Measurements from ENCODE around the gene CASP12. TPM values are rescaled to one million over a fixed set of nuclear protein-coding genes. Genes with fewer than 3 reads are reported as not detected.
A peak's percentile ranks its signal among the peaks of the same experiment; 100 is the strongest.

CASP12 gene
- total RNA-seq, 2 experiments from 2014 or later, result not detected

DNA sequence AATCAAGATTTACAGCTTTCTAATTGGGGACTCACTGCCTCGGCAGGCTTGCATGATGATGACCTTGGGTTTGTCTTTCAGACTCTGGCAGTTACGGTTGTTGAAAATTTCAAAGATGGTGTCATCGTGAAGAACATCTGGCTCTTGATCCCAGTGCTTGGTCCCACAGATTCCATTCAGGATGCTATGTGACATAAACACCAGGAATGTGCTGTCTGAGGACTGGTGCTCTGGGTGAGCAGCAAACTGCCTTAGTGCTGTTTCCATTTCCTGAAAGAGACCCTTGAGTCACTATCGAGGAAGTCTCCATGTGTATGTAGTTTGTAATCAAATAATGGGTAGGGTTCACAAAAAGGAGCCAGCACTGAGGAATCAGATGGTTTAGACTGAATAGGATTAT lies 7.1 kb downstream of the CASP12 start:
- Mint-ChIP-seq H3K4me3 (no peak overlapping the region), H3K36me3 (ENCODE audit: low read depth) (no peaks in the 10 kb centered on the region), H3K27me3 (ENCODE audit: low read depth) (no peaks in the 10 kb centered on the region), H3K4me1 (ENCODE audit: low read depth) (no peaks in the 10 kb centered on the region), H3K27ac (no peak overlapping the region), H3K9me3 (ENCODE audit: insufficient read depth) (no peaks in the 10 kb centered on the region)
- CTCF ChIA-PET, result no interaction called here
- POLR2A ChIA-PET, result no interaction called here
- DNase-seq (no peak), ATAC-seq (no peak)

DNA sequence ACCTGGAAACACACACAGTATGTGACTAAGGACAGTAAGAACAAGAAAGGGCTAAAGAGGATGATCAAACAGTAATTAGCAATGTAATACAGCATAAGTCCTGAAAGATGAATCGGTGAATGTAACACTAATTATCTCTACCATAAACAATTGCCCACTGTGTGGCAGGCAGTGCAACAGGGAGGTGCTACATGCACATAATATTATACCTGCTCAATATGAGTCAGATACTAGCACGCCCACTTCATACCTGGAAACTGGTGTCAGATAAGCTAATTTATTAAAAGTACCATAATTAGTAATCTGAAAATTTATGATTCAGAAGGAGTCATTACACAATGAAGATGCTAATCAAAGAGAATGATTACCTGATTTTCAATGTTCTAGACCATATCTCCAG lies 14.9 kb downstream of the CASP12 start:
- H3K9me3 Mint-ChIP-seq (ENCODE audit: insufficient read depth), result peaks cover 5% of the 10 kb centered on the region
- no peak for DNase-seq
- H3K36me3 Mint-ChIP-seq (ENCODE audit: low read depth), result peaks cover 21% of the 10 kb centered on the region
- H3K27ac Mint-ChIP-seq, result no peak overlapping the region
- no peak for ATAC-seq
- no peaks in the 10 kb centered on the region for H3K27me3 Mint-ChIP-seq (ENCODE audit: low read depth)
- POLR2A ChIA-PET, result no interaction called here
- H3K4me3 Mint-ChIP-seq, result no peak overlapping the region
- CTCF ChIA-PET, result no interaction called here
- H3K4me1 Mint-ChIP-seq (ENCODE audit: low read depth), result peaks cover 16% of the 10 kb centered on the region

DNA sequence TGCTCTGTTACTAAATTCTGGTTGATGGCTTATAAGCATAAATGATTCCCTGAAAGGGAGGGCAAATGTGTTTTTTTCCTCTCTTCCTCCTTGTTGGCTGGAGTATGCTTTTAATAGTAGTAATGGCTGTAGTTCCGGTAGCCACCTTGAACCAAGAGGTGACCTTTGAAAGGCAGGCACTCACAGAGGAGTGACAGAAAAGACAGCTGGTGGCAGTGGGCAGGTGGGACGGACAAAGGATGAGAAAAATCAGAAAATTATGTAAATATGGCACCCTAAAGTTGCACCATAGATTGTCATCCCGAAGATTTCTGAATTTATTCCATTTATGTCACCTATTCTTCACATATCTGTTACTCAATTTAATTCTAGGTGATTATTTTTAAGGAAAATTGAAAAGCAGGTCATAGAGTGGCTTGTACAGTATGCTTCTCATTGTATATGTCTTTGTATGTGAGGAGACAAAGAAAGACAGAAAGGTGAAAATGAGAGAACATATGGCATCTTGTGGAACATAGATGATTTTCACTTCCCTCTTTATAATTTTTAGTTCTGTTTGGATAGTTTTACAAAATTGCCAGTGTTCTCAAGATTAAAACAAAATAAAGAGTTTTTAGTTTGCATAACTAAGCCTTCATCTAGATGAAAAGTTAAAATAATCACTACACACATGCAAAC lies 17.0 kb downstream of the CASP12 start:
- CTCF ChIA-PET, result no interaction called here
- H3K9me3 Mint-ChIP-seq (ENCODE audit: insufficient read depth), result peaks cover 10% of the 10 kb centered on the region
- no peaks in the 10 kb centered on the region for H3K27me3 Mint-ChIP-seq (ENCODE audit: low read depth)
- DNase-seq (no peak), ATAC-seq (no peak)
- H3K36me3 Mint-ChIP-seq (ENCODE audit: low read depth), result peaks cover 37% of the 10 kb centered on the region
- H3K4me1 Mint-ChIP-seq (ENCODE audit: low read depth), result peaks cover 37% of the 10 kb centered on the region
- H3K4me3 Mint-ChIP-seq, result no peak overlapping the region
- H3K27ac Mint-ChIP-seq, result no peak overlapping the region
- POLR2A ChIA-PET, result no interaction called here

- DNase-seq (no peak), ATAC-seq (no peak)
- Mint-ChIP-seq H3K4me1 (ENCODE audit: low read depth) (peaks cover 48% of the 10 kb centered on the region), H3K4me3 (no peak overlapping the region), H3K36me3 (ENCODE audit: low read depth) (peaks cover 49% of the 10 kb centered on the region), H3K27ac (no peak overlapping the region), H3K27me3 (ENCODE audit: low read depth) (no peaks in the 10 kb centered on the region), H3K9me3 (ENCODE audit: insufficient read depth) (peaks cover 10% of the 10 kb centered on the region)
- CTCF ChIA-PET, result interaction anchor here (1.4 kb wide), 1 partner anchor 12 kb away, joined by 3 read pairs; no protein-coding TSS in a partner anchor
- POLR2A ChIA-PET, result interaction anchor here (0.6 kb wide), 1 partner anchor 268 kb away, joined by 3 read pairs; no protein-coding TSS in a partner anchor
Measured at GRCh38 chr11:104879514-104880190, 18.6 kb downstream of the CASP12 start.

DNA sequence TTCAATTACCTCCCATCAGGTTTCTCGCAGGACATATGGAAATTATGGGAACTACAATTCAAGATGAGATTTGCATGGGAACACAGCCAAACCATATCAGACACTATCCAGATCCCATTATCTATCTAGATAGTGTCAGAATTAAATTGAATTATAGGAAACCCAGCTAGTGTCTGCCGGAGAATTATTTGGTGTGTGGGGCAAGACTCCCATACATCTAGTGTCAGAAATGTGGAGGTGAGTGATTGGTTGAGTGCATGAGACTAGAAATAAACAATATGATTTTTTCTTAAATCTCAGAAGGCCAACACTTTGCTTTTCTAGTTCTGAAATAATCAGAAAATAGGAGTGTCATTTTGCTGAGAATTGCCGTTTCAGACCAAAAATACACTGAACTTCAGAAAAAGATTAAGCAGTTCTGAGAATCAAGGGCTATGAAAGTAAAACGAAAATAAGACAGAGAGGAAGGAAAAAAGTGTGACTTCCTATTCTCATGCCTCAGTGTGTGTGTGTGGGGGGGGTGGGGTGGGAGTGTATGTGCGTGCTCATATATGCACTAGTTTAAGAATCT lies 21.3 kb downstream of the CASP12 start:
- DNase-seq (no peak), ATAC-seq (peak; percentile 84)
- POLR2A ChIA-PET, result interaction anchor here (0.6 kb wide), 1 partner anchor 285 kb away, joined by 3 read pairs; no protein-coding TSS in a partner anchor

DNA sequence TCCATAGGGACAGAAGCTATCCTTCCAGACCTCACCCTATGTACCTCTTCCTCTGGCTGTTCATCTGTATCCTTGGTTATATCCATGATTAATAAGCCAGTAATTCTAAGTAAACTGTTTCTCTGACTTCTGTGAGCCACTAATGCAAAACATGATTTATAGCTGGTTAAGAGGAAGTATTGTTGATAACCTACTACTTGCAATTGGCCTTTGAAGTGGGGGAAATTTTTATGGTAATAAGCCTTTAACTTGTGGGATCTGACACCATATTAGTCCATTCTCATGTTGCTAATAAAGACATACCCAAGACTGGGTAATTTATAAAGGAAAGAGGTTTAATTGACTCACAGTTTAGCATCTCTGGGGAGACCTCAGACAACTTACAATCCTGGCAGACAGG lies 21.9 kb downstream of the CASP12 start:
- Mint-ChIP-seq H3K9me3 (ENCODE audit: insufficient read depth) (peaks cover 5% of the 10 kb centered on the region), H3K4me3 (peak overlapping the region; percentile 35), H3K4me1 (ENCODE audit: low read depth) (peaks cover 43% of the 10 kb centered on the region), H3K27ac (peak overlapping the region; percentile 87), H3K27me3 (ENCODE audit: low read depth) (no peaks in the 10 kb centered on the region), H3K36me3 (ENCODE audit: low read depth) (peaks cover 48% of the 10 kb centered on the region)
- ATAC-seq (peak; percentile 4), DNase-seq (no peak)
- POLR2A ChIA-PET, result no interaction called here
- CTCF ChIA-PET, result interaction anchor here (0.9 kb wide), 1 partner anchor 21 kb away, joined by 3 read pairs; no protein-coding TSS in a partner anchor

More for the DNA sequence above, 21.3 kb downstream of the CASP12 start:
- Mint-ChIP-seq H3K27ac (peak overlapping the region; percentile 87), H3K9me3 (ENCODE audit: insufficient read depth) (peaks cover 5% of the 10 kb centered on the region), H3K4me3 (peak overlapping the region; percentile 35), H3K27me3 (ENCODE audit: low read depth) (no peaks in the 10 kb centered on the region), H3K36me3 (ENCODE audit: low read depth) (peaks cover 48% of the 10 kb centered on the region), H3K4me1 (ENCODE audit: low read depth) (peaks cover 43% of the 10 kb centered on the region)
- CTCF ChIA-PET, result interaction anchor here (0.9 kb wide), 1 partner anchor 20 kb away, joined by 3 read pairs; no protein-coding TSS in a partner anchor

DNA sequence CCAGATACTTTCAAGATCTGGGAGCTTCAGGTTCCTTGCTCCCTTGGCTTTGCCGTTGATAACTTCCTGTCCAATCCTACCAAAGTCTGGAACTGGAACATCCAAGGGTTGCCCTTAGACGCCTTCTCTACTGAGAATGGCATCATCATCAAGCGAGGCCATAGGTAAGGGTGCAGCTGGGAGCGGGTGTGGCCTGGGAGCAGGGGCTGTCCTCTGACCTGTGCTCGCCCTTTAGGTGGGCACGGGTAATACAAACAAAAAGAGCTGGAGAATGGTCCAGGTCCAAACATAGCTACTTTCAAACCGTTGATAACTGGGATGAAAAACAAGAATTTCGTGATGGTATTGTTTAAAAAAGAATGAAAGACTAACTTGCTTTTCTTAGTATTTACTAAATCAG lies 25.0 kb downstream of the CASP12 start:
- H3K4me1 Mint-ChIP-seq (ENCODE audit: low read depth), result peaks cover 33% of the 10 kb centered on the region
- H3K27ac Mint-ChIP-seq, result no peak overlapping the region
- peaks cover 34% of the 10 kb centered on the region for H3K36me3 Mint-ChIP-seq (ENCODE audit: low read depth)
- ATAC-seq (no peak), DNase-seq (no peak)
- POLR2A ChIA-PET, result interaction anchor here (0.6 to 0.7 kb wide), 2 partner anchors 44 to 54 kb away, joined by 3 to 4 read pairs; no protein-coding TSS in a partner anchor
- H3K4me3 Mint-ChIP-seq, result no peak overlapping the region
- H3K27me3 Mint-ChIP-seq (ENCODE audit: low read depth), result no peaks in the 10 kb centered on the region
- CTCF ChIA-PET, result interaction anchor here (1.1 to 1.2 kb wide), 3 partner anchors 14 to 33 kb away, joined by 3 to 7 read pairs (median 3); no protein-coding TSS in a partner anchor
- peaks cover 14% of the 10 kb centered on the region for H3K9me3 Mint-ChIP-seq (ENCODE audit: insufficient read depth)

- DNase-seq (no peak), ATAC-seq (no peak)
- POLR2A ChIA-PET, result no interaction called here
- no peaks in the 10 kb centered on the region for H3K27me3 Mint-ChIP-seq (ENCODE audit: low read depth)
- no peak overlapping the region for H3K27ac Mint-ChIP-seq
- H3K36me3 Mint-ChIP-seq (ENCODE audit: low read depth), result peaks cover 25% of the 10 kb centered on the region
- peaks cover 25% of the 10 kb centered on the region for H3K4me1 Mint-ChIP-seq (ENCODE audit: low read depth)
- CTCF ChIA-PET, result interaction anchor here (1.1 to 1.2 kb wide), 3 partner anchors 15 to 33 kb away, joined by 3 to 7 read pairs (median 3); no protein-coding TSS in a partner anchor
- H3K4me3 Mint-ChIP-seq, result no peak overlapping the region
- peaks cover 9% of the 10 kb centered on the region for H3K9me3 Mint-ChIP-seq (ENCODE audit: insufficient read depth)
Measured at GRCh38 chr11:104872393-104872792, 25.9 kb downstream of the CASP12 start.

DNA sequence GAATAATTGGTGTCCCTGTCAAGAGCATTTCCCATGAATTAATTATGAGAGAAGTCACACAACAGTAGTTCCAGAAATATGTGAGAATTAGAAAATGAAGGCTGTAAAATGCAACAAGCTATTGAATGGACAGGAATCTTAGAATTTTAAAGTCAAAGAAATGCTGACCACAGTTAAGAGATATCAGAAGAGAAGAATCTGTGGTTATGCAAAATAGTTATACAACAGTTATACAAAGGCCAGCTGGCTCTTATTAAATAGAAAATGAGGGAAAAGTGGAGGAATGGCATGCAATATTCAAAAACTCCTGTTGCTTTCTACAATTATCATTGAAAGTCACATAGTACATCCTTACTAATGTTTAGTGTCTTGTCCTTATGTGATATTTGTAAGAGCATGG lies 27.4 kb downstream of the CASP12 start:
- DNase-seq, result no peak
- H3K36me3 Mint-ChIP-seq (ENCODE audit: low read depth), result peaks cover 17% of the 10 kb centered on the region
- peaks cover 9% of the 10 kb centered on the region for H3K9me3 Mint-ChIP-seq (ENCODE audit: insufficient read depth)
- peaks cover 10% of the 10 kb centered on the region for H3K4me1 Mint-ChIP-seq (ENCODE audit: low read depth)
- H3K27me3 Mint-ChIP-seq (ENCODE audit: low read depth), result no peaks in the 10 kb centered on the region
- ATAC-seq, result no peak
- ChIA-PET CTCF (interaction anchor here (1.0 kb wide), 1 partner anchor 25 kb away, joined by 3 read pairs; no protein-coding TSS in a partner anchor), POLR2A (no interaction called here)
- no peak overlapping the region for H3K4me3 Mint-ChIP-seq
- no peak overlapping the region for H3K27ac Mint-ChIP-seq

DNA sequence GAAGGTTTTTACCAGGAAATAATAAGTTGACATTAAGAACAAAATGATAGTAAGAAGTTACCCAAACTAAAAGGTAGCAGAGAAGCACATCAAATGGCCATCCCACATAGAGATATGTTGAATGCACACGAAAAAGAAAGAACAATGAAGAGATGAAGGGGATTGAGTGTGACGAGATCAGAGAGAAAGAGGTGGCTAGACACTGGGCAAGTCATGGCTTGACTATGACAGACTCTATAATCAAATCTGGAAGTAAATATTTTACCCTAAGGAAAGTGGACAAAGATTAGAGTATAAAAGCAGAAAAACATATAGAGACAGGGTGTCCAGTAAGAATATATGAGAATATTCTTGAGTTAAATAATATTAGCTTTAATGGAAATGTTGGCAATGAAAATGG lies 31.4 kb downstream of the CASP12 start:
- H3K27ac Mint-ChIP-seq, result no peak overlapping the region
- ChIA-PET CTCF (no interaction called here), POLR2A (no interaction called here)
- H3K4me1 Mint-ChIP-seq (ENCODE audit: low read depth), result peaks cover 2% of the 10 kb centered on the region
- peaks cover 9% of the 10 kb centered on the region for H3K9me3 Mint-ChIP-seq (ENCODE audit: insufficient read depth)
- ATAC-seq (no peak), DNase-seq (no peak)
- H3K36me3 Mint-ChIP-seq (ENCODE audit: low read depth), result peaks cover 17% of the 10 kb centered on the region
- H3K4me3 Mint-ChIP-seq, result no peak overlapping the region
- H3K27me3 Mint-ChIP-seq (ENCODE audit: low read depth), result no peaks in the 10 kb centered on the region

GRCh38 chr11:104858882-104859775 lies 39.1 kb downstream of the CASP12 start:
- peak overlapping the region; percentile 53 for H3K27ac Mint-ChIP-seq
- no peaks in the 10 kb centered on the region for H3K27me3 Mint-ChIP-seq (ENCODE audit: low read depth)
- peaks cover 11% of the 10 kb centered on the region for H3K36me3 Mint-ChIP-seq (ENCODE audit: low read depth)
- ChIA-PET POLR2A (no interaction called here), CTCF (no interaction called here)
- peak overlapping the region; percentile 0 for H3K4me3 Mint-ChIP-seq
- peaks cover 9% of the 10 kb centered on the region for H3K9me3 Mint-ChIP-seq (ENCODE audit: insufficient read depth)
- ATAC-seq (peak; percentile 36), DNase-seq (peak; percentile 39)
- H3K4me1 Mint-ChIP-seq (ENCODE audit: low read depth), result peaks cover 18% of the 10 kb centered on the region
